Endometrium (tissue), 2 donors: Measurements from ENCODE around the gene PRKX.
A peak's percentile ranks its signal among the peaks of the same experiment; 100 is the strongest.
"Not testable (repeated sequence)": the region's sequence is repeated elsewhere in the genome, so short reads cannot be mapped to it uniquely, and the experiment has no call there.

Source experiments
- FAIRE-seq: peaks from 2 replicates; lab custom pipeline; 2012; peaks lifted over from hg19 to GRCh38; lab: Jason Lieb, UNC
- donor health status: control.
- donor health status: control.

The PRKX gene

DNA sequence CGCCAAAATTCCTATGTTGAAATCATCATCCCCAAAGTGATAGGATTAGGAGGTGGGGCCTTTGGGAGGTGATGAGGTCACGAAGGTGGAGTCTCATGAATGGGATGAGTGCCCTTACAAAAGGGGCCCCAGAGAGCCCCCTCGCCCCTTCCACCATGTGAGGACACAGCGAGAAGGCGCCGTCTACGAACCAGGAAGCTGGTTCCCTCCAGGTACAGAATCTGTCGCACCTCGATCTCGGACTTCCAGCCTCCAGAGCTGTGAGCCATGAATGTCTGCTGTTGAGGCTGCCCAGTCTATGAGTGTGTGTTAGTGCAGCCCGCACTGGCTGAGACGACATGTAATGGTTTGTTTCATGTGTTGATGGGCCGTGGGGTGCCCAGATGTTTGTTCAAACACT lies 60.3 kb downstream of the PRKX start:
- no peak for FAIRE-seq

DNA sequence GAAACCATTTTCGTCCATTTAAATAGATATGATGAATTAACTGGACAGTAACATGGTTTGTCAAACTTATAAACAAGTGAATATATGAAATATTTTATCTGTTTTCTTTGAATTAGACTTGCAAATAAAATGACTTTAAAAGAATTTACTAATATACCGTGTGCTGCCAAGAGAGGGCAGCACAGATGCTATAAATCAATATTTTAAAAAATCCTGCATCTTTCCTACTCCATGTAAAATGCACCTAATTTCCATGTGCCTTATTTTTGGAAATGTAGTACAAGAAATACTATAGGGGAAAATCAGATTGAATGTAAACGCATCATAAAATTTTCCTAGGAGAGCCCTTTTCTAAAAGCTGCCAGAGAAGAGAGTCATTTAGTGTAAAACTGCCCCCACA lies 62.2 kb downstream of the PRKX start:
- FAIRE-seq: peak; percentile 70

DNA sequence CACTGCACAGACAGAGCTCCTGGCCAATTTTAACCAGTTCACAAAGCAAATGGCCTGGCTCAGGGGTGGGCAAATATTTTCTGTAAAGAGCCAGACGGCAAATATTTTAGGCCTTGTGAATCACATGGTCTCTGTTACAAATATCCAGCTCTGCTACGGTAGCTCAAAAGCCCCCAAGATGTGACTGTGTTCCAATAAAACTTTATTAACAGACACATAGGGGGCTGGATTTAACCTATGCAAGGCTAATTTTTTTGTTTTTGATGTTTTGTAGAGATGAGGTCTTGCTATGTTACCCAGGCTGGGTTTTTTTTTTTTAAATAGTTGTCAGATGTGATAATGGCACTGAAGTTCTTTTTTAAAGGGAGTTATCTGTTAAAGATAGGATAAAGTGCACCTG lies 65.4 kb downstream of the PRKX start:
- no peak for FAIRE-seq

DNA sequence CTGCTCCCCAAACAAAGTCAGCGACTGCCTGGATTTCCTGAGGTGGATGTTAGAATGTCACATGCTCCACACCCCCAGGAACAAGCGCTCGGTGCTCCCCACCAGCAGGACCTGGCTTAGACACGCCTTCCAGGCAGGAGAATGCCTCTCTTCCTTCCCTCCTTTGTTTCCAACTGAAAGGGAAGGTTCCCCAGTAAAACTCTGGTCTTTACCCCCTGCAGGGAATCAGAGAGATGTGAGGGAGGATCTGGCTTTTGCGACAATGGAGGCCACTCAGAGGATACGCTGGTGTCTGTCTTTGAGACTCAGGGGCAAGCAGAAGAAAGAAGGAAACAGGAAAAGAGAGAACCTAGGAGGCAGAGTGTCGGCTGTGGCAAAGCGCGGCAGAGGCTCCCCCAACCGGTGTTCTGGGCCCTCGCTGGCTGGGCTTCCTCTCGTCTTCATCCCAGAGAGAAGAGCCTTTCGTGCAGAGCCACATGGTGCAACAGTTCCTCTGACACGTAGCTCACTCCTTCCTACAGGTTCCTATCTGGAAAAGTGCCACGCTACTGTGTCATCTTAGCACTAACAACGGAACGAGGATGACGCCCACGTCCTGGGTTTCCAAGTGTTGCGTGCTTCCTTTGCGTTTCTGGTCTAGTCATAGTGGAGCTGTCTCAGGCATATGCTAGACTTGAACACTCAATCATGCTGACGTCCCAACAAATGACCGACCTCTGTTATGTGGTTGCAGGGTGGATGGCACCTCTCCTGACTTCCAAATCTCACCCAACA lies 73.4 kb downstream of the PRKX start:
- not testable (repeated sequence) for FAIRE-seq

DNA sequence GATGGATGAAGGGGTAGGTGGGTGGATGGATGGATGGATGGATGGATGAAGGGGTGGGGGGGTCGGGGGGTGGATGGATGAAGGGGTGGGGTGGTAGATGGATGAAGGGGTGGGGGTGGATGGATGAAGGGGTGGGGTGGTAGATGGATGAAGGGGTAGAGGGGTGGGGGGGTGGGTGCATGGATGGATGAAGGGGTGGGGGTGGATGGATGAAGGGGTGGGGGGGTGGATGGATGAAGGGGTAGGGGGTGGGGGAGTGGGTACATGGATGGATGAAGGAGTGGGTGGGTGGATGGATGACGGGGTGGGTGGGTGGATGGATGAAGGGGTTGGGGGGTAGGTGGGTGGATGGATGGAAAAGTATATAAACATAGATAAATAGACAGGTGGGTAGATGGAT lies 74.2 kb downstream of the PRKX start:
- no peak for FAIRE-seq

DNA sequence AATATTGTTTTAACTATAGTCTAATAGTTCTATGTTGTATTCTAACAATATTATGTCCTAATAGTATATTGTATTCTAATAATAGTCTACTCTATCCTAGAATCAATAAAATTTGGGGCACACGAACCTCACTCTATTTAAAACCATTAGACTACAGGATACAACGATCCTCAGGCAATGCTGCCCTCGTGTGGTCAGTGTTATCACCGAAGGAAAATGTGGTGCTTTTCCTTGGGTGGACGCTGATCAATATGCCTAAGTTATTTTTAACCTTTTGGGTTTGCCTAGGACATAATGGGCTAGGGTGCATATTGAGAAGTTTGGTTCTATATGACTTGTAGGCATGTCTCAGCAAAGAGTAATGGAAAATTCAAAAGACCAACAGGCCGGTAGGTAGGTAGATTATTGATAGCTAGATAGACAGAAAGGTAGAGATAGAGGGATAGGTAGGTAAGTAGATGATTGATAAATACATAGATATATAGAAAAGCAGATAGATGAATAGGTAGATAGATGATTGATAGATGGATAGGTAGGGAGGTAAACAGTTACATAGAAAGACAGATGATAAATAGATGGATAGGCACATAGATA lies 75.1 kb downstream of the PRKX start:
- FAIRE-seq: peak; percentile 72

DNA sequence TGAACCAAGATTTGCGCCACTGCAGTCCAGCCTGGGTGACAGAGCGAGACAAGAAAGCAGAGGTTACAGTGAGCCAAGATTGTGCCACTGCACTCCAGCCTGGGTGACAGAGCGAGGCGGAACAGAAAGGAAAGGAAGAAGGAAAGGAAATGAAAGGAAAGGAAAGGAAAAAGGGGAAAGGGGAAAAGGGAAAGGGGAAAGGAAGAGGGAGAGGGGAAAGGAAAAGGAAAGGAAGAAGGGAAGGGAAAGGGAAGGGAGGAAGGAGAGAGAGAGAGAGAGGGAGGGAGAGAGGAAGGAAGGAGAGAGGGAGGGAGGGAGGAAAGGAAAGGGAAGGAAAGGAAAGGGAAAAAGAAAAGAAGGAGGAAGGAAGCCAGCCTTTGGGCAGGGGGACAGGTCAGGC lies 76.6 kb downstream of the PRKX start:
- FAIRE-seq: no peak

DNA sequence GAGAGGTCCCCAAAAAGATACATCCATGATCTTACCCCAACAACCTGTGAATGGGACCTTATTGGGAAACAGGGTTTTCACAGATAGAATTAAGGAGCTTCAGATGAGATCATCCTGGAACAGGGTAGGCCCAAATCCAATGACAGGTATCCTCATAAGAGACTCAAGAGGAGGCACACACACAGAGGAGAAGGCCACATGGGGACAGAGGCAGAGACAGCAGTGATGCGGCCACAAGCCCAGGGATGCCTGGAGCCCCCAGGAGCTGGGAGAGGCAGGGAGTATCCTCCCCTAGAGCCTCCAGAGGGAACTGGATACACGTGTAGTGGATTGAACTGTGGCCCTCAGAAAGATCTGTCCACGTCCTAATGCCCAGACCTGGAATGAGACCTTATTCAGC lies 82.3 kb downstream of the PRKX start:
- no peak for FAIRE-seq

DNA sequence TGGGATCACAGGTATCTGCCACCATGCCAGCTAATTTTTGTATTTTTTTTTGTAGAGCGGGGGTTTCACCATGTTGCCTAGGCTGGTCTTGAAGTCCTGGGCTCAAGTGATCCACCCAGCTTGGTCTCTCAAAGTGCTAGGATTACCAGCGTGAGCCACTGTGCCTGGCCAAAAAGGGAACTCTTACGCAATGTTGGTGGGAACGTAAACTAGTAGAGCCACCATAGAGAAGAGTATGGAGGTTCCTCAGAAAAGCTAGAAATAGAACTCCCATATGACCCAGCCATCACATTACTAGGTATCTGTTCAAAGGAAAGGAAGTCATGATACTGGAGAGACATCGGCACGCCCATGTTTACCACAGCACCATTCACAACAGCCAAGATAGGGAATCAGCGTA lies 85.9 kb downstream of the PRKX start:
- FAIRE-seq: no peak

DNA sequence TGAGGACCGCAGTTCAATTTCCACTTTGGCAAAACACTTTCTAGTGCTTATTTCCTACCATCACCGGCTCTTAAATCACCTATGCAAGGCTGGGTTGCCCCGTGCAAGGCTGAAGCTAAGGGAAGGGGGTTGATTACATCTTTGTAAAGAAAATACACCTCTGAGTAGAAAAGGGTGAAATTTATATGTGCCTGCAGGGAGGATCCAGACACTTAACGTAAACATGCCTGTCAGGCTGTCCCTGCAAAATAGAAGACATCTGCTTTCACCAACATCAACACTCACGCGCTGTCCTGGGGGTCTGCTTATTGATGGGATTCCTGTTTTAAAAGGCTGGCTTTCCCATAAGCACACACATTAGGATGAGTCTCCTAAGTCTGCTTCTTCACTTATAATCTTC lies 92.0 kb downstream of the PRKX start:
- no peak for FAIRE-seq

DNA sequence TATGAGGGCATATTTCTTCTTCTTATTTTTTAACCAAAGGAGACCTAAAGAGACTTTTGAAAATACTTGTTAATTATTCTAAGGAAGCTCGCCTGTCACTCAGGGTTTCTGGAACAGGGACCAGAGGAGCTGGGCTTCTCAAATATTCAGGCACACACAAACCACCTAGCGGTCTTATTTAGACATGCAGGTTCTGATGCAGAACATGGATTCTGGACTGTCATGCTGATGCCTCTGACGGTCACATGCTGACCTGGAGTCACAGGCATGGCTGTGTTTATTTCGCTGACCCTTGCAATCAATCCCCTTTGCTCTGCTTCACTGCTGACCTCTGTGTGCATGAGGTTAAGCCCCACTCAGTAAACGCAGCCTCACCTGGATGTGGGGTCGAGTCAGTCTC lies 101.7 kb downstream of the PRKX start:
- FAIRE-seq: not testable (repeated sequence)

DNA sequence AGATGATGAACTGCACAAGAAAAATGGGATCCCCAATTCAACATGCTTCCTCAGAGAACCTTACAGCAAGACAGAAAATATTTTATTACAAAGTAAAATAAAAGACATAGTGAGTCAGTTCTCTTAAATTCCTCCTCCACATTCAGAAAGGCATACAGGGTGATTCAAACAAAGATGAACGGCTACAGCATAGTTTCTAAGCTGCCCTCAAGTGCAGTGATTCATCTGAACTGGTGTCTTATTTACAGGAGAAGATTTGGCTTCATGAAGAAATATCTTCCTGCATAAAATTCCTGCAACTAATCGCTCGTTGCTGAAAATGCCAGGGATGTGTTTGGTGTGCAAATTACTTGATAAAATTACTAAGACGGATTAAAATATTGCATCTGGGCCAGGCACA lies 103.6 kb downstream of the PRKX start:
- FAIRE-seq: no peak

DNA sequence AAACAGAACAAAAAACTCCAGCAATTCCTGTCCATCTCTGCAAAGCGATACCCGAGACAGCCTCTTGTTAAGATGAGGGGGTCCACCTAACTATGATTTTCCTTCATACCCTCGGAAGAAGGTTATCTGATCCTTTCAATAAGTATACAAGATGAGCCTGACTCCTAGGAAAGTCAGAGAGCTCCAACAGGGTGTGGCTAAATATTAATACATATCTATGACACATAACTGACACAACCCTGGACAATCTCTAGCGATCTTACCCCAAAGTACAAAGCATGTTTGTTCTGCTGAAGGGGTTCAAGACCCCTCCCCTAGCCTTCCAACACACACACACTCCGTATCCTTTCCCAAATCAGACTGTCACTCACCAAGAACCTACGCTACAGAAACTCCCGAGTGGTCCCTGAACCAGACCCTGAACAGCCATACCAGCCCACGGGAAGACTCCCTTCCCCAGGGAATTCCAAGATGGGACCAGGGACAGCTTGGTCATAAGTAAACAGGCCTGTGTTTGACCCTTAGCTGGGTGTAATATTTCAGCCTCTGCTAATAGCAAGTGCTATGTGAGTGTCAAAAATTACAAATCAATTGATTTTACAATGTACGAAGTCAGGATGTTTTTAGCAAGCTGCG lies 110.3 kb downstream of the PRKX start:
- no peak for FAIRE-seq

DNA sequence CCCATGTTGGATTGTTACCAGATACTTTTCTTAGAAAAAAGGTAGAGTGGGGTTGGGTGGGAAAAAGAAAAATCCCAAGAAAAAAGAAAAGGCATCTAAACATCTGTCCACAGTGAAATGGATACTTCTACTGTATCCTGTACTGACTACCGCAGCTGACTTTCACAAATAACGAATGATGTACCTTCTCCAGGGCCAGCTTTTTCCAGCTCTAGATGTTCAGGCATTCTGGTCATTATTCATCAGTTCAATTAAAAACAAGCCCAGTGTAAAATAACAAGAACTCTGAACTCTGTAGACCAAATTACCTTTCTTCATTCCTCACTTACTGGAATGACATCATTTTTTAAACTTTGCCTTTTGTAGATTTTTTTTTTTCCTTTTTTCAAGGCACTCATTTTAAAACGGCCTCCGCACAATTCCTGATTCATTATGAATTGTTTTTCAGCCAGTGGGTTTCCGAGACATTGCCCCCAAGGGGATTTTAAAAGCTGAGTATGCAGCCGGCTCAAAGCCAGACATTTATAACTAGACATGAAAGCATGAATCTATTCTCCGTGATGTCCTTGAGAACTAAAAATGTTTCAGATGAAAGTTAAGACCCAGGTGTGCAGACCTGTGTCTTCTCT lies 113.5 kb downstream of the PRKX start:
- FAIRE-seq: no peak

DNA sequence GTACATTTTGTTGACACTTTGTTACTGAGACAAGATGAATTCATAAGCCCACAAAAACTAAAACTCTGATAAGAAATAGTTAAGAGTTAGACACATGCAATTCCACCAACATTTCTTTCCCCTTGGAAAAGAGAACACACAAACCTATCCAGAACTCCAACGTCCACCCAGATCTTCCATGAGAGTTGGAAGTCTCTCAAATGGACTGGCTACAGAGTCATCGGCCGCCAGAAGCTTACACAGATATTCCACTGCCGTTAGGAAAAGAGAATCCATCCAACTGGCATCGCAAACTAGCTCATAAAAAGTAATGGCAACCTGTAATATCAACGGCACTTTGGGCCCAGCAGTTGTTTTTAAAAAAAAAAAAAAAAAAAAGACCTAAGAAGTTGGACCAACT lies 114.7 kb downstream of the PRKX start:
- FAIRE-seq: no peak

DNA sequence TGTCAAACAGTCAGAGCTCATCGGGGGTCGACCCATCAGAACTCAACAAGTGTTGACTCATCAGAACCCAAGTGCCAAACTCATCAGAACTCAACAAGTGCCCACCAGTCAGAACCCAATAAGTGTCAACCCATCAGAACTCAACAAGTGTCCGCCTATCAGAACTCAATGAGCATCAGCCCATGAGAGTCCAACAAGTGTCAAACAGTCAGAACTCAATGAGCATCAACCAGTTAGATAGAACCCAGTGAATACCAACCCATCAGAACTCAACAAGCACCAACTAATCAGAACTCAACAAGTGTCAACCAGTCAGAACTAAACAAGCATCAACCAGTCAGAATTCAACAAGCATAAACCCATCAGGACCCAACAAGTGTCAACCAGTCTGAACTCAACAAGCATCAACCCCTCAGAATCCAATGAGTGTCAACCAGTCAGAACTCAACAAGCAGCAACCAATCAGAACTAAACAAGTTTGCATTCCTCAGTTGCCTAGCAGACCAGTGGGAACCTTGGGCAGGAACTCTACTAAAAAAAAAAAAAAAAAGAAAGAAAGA lies 115.3 kb downstream of the PRKX start:
- FAIRE-seq: no peak

DNA sequence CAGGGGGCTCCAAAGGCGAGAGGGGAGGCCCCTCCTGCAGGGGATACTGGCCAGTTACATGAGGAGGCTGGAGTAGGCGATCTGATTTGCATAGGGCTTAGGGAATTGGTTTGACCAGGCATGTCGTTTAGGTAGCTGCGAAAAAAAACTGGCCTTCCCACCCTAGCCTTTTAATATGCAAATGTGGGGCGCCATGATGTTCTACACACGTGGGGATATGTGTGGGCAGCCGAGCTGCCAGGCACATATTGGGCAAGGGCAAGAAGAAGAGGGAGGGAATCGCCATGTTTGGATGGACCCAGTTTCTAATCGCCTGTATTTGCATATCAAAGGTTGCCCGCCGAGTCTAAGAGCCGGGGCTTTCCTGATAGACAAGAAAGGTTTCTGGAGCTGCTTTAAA lies 121.3 kb downstream of the PRKX start:
- FAIRE-seq: no peak

DNA sequence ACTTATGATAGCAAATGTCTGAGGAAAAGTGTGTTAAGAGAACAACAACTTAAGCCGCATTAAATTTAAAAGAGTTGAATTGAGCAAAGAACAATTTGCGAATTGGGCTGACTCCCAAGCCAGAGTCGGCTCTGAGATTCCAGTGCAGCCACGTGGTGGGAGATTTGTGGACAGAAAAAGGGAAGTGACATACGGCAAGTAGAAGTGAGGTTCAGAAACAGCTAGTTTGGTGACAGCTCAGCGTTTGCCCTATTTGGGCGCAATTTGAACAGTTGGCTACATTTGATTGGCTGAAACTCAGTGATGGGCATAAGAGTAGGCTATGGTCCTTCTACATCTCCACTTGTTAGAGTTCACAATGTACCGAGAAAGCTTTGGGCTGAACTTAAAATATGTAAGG lies 124.0 kb downstream of the PRKX start:
- no peak for FAIRE-seq

DNA sequence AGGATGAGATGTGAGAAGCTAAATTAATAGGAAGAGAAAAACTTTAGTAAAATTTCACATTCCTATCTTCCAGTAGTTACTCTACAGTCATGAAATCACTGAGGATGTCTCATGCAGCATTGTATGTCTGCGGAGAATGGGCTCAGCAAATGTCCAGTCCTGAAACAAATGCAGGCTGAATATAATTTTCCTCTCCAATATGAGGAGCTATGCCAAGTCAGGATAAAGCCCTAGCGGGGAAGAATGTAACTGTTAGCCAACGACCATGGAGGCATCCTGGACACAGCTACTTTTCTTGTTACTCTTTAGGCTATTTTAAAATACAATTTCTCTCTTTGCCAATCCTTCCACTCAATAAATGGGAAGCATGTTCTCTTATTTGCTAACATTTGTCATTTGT lies 127.7 kb downstream of the PRKX start:
- FAIRE-seq: no peak

DNA sequence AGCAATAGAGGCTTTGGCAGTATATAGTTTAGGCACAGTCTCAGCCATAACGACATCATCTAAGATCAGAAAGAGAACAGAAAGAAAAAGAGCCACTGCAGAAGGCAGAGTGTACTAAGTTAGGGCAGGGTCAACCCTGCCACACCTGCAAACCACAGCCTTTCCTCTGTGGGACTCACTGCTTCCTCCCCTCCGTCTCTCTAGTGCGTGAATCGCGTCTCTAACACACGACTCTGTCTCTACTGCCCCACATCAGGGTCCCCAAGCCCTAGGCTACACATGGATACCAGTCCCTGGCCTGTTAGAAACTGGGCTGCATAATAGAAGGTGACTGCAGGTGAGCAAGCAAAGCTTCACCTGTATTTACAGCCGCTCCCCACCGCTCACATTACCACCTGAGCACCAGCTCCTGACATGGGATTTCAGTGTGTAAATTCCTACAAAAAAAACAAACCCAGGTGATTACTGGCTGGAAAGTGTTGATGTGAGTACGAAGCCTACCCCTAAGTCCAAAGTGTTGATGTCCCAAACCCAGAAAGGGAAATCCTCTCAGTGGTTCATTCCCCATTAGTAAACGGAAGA lies 128.9 kb downstream of the PRKX start:
- FAIRE-seq: no peak

DNA sequence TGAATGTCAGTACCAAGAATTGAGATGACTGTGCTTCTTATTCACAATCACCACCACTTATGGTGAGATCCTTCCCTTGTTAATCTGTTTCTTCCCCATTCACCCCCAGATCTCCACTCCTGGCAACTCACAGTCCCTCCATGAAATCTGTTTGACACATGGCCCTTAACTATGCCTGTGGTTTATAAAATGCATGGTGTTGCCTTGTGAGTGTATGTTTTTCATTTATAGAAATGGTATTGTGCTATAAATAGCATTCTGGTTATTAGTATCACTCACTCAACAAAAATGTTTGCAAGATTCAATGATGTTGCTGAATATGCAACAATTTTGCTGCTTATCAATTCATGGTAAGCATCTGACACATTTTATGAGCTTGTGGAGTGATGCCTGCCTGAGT lies 131.0 kb downstream of the PRKX start:
- no peak for FAIRE-seq

DNA sequence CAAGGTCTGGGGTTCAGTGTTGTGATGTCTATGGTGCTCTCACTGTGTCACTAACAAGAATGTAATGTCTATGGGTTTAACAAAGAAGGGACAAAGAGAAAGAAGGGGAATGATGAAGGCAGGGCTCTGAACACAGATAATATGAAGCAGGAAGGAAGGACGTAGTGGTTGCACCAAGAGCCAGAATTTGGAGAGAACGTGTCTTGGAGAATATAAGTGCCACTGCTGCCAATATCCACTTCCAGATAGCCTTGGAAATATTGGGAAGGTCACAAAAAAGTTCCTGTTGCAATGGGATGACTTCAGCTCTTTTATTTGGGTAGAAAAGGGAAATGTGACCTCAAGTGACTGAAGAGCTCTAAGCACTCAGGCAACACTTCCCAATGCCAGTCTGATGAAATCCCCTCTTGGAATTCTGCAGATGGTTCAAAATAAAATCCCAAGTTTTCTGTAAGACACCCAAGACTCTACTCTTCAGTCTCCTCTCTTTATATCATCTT lies 131.8 kb downstream of the PRKX start:
- FAIRE-seq: no peak
